ENCODE measurements around the gene KCNJ6. TPM values are rescaled to one million over a fixed set of nuclear protein-coding genes. Genes with fewer than 3 reads are reported as not detected.
"Not testable (repeated sequence)": the region's sequence is repeated elsewhere in the genome, so short reads cannot be mapped to it uniquely, and the experiment has no call there.

KCNJ6 gene
- total and polyA plus RNA-seq, 10 of the 15 experiments (the other 5 are each of a cell fraction or from before 2014, with no cell fraction given) = 0.03 to 0.07 (median 0.04) TPM; not detected in 7

DNA sequence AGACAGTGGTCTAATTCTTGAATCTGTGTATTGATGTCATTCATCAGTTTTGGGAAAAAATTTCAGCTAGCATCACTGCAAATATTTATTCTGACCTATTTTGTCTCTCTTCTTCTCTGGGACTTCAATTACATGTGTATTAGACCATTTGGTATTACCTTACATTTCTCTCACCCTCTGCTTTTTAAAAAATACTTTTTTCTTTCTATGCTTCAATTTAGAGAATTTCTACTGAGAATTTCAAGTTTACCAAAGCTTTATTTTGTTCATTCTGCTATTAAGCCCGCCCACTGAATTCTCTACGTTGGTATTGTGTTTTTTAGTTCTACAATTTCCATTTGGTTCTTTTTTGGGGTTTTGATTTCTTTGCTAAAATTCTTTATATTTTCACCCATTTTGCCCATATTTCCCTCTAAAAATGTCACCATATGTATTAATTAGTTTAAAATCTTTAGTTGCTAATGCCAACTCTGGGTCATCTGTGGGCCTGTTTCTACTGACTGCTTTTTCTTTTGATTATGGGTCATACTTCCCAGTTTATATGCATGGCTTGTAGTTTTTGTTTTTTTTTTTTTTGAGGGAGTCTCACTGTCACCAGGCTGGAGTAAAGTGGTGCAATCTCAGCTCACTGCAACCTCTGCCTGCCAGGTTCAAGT, 337.7 kb downstream of the KCNJ6 start (continued):
- TF ChIP-seq SMC3 (IDR thresholded peaks at IDR 0.05; ENCODE audit: borderline replicate concordance, low read length) = no peak
- TF ChIP-seq CHD1 (IDR thresholded peaks at IDR 0.05; ENCODE audit: low read depth, low read length) = no peak
- TF ChIP-seq, protein P1, sequence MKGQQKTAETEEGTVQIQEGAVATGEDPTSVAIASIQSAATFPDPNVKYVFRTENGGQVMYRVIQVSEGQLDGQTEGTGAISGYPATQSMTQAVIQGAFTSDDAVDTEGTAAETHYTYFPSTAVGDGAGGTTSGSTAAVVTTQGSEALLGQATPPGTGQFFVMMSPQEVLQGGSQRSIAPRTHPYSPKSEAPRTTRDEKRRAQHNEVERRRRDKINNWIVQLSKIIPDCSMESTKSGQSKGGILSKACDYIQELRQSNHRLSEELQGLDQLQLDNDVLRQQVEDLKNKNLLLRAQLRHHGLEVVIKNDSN (IDR thresholded peaks at IDR 0.05; ENCODE audit: borderline replicate concordance, extremely low read length, insufficient read depth, low read depth, low read length) = no peak
- no peak for TF ChIP-seq EZH2 (IDR thresholded peaks at IDR 0.05; ENCODE audit: borderline replicate concordance, control insufficient read depth, low read depth, low read length)
- no peak for TF ChIP-seq GATAD2B (conservative IDR thresholded peaks at IDR 0.05; ENCODE audit: low read depth)

DNA sequence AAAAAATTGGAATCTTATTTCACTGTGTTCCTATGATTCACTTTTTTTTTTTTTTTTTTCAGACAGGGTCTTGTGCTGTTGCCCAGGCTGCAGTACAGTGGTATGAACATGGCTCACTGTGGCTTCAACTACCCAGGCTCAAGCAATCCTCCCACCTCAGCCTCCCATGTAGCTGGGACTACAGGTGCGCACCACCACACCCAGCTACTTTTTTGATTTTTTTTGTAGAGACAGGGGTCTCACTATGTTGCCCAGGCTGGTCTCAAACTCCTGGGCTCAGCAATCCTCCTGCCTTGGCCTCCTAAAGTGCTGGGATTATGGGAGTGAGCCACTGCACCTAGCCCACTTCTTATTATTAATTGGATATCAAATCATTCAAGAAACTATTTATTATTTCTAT, 339.3 kb downstream of the KCNJ6 start:
- FAIRE-seq; POLR2A ChIA-PET; H3K79me2 ChIP-seq (ENCODE audit: control insufficient read depth, insufficient read depth, low read length); H3K9me3 ChIP-seq (replicated peaks; ENCODE audit: control insufficient read depth, insufficient read depth, low read length); DNase-seq (ENCODE audit: low read depth, low spot score); H3K27ac ChIP-seq (ENCODE audit: control insufficient read depth, insufficient read depth); H3K4me1 ChIP-seq (ENCODE audit: control insufficient read depth, insufficient read depth, low read length); H4K20me1 ChIP-seq (ENCODE audit: control insufficient read depth, insufficient read depth); intact Hi-C loops (cut with micrococcal nuclease; ENCODE audit: unreplicated experiment); H3K27me3 ChIP-seq (replicated peaks in 1 of 2; ENCODE audit: control insufficient read depth in 2 of 2, insufficient read depth in 2 of 2, low read length in 1 of 2); BruUV-seq (replicated peaks); ATAC-seq; H3K4me2 ChIP-seq (ENCODE audit: control insufficient read depth, insufficient read depth); H3K9ac ChIP-seq (ENCODE audit: control insufficient read depth, insufficient read depth, low read length); in situ Hi-C loops (cut with MboI); H2AFZ ChIP-seq (ENCODE audit: control insufficient read depth, low read depth, low read length); H3K4me3 ChIP-seq; H3K36me3 ChIP-seq (ENCODE audit: control insufficient read depth in 2 of 2, insufficient read depth in 2 of 2, low read length in 1 of 2): not testable (repeated sequence)
- ChIA-PET SMC1A (ENCODE audit: uncharacterized antibody, unreplicated experiment) (interaction anchor here (1.4 kb wide), 1 partner anchor 10 kb away, joined by 3 read pairs; no protein-coding TSS in a partner anchor), RAD21 (ENCODE audit: unreplicated experiment) (interaction anchor here (0.9 kb wide), 1 partner anchor 43 kb away, joined by 3 read pairs; no protein-coding TSS in a partner anchor), CTCF (interaction anchor here (0.7 to 2.7 kb wide), 2 partner anchors 13 to 670 kb away, joined by 3 to 10 read pairs; no protein-coding TSS in a partner anchor)
- 89% methylated on average over 1 of the region's 1 CpG for WGBS (ENCODE audit: insufficient coverage, insufficient replicate concordance, low lambda C conversion rate, missing lambda C conversion rate)

All from GM12878 (cell line).